Upper lobe of left lung (tissue), 6 donors: Measurements from ENCODE around the gene TRIP10. TPM values are rescaled to one million over a fixed set of nuclear protein-coding genes. Genes with fewer than 3 reads are reported as not detected.

Experiments used
- ATAC-seq, 2 donors: fragments of 200-7000 bp; cut with Tn5 transposase; one replicate each; pipeline ENCODE4 v1.9.1; 2022; ENCODE audit warnings: mild to moderate bottlenecking in 2 of 2, moderate library complexity in 2 of 2; ENCODE audit not compliant: low FRiP score in 2 of 2
- DNase-seq, 2 donors: peaks; one replicate each; pipeline ENCODE4 v3.0.0-alpha.2; 2019 to 2020
- H3K27ac ChIP-seq, 4 donors: fragments of 200-600 bp; sonication (generic); one replicate each; pipeline ENCODE4 v1.5.1; 2016 to 2019
- H3K27me3 ChIP-seq, 4 donors: fragments of 200-600 bp; sonication (generic); one replicate each; pipeline ENCODE4 v1.5.1; 2017 to 2019
- H3K36me3 ChIP-seq, 4 donors: fragments of 200-600 bp; sonication (generic); one replicate each; pipeline ENCODE4 v1.5.1; 2016 to 2019
- H3K4me1 ChIP-seq, 4 donors: fragments of 200-600 bp; sonication (generic); one replicate each; pipeline ENCODE4 v1.5.1; 2018 to 2019
- H3K4me3 ChIP-seq, 4 donors: fragments of 200-600 bp; sonication (generic); one replicate each; pipeline ENCODE4 v1.5.1; 2017 to 2019; ENCODE audit warnings: mild to moderate bottlenecking in 2 of 4, moderate library complexity in 1 of 4
- H3K9me3 ChIP-seq, 4 donors: fragments of 200-600 bp; sonication (generic); one replicate each; pipeline ENCODE4 v1.5.1; 2018 to 2019
- CTCF ChIP-seq, 6 experiments: fragments of 450-650 bp in 4 of 6; fragments of 200-600 bp in 2 of 6; sonication (generic) in 2 of 6; IDR thresholded peaks; one replicate each; pipeline ENCODE4 v1.5.1; 2016 to 2019; ENCODE audit warnings: antibody characterized with exemption in 6 of 6
- EP300 ChIP-seq, 4 donors: sonication (generic); formaldehyde crosslinking; IDR thresholded peaks; one replicate each; pipeline ENCODE4 v1.5.1; 2017; ENCODE audit warnings: antibody characterized with exemption in 4 of 4, control low read depth in 2 of 4
- POLR2A ChIP-seq, 4 donors: fragments of 450-650 bp; IDR thresholded peaks; one replicate each; pipeline ENCODE4 v1.5.1; 2016 to 2017; ENCODE audit warnings: antibody characterized with exemption in 4 of 4, mild to moderate bottlenecking in 2 of 4
- POLR2AphosphoS5 ChIP-seq, 2 donors: sonication (generic); formaldehyde crosslinking; IDR thresholded peaks; one replicate each; pipeline ENCODE4 v1.5.1; 2017; ENCODE audit warnings: antibody characterized with exemption in 2 of 2
- WGBS, 2 donors: methylation state at CpG; one replicate each; pipeline ENCODE4 v1.1.5; 2017 to 2018; 5-methylcytosine and 5-hydroxymethylcytosine counted together
- total RNA-seq, 6 donors: library from RNA; depleted of rRNA in 4 of 6; stranded (reverse); fragments of >200 nt in 4 of 6; gene quantifications; one replicate each; pipeline versions ENCODE4 v1.1.0 to v1.2.1, GENCODE V29; 2016 to 2021
- donor health status: DM: no; HTN: no; CAD: no; lungs with moderate emphysema.
- donor health status: DM: no; HTN: yes; CAD: no; lungs with severe emphysema.

Gene TRIP10
- total RNA-seq, 6 donors from 2014 or later = 59.6 to 423 (median 74.3) TPM

GRCh38 chr19:6723108-6723618 lies 16.3 kb upstream of the TRIP10 start:
- Histone ChIP-seq H3K27me3 (no peaks in the 10 kb centered on the region), H3K36me3 (peaks cover 0 to 3% (median 0%) of the 10 kb centered on the region in 4 donors), H3K4me3 (peak overlapping the region in 1 of 4 donors; percentile 15), H3K9me3 (no peaks in the 10 kb centered on the region), H3K27ac (peak overlapping the region; percentile 17 to 81 (median 66)), H3K4me1 (peaks cover 22 to 43% (median 36%) of the 10 kb centered on the region in 4 donors)
- ATAC-seq (peak in 1 of 2 donors; percentile 36), DNase-seq (peak in 1 of 2 donors; percentile 71)
- 13 to 26% methylated on average over 9 to 13 of the region's 13 CpGs for WGBS, 2 donors
- TF ChIP-seq EP300 (IDR thresholded peaks at IDR 0.05) = peak in 2 of 4 donors; percentile 56 to 58
- TF ChIP-seq POLR2AphosphoS5 (IDR thresholded peaks at IDR 0.05) = peak in 1 of 2 donors; percentile 42
- no peak for TF ChIP-seq CTCF (IDR thresholded peaks at IDR 0.05)

GRCh38 chr19:6723738-6724137 lies 15.7 kb upstream of the TRIP10 start:
- DNase-seq = peak in 1 of 2 donors; percentile 56
- peak overlapping the region; percentile 17 to 81 (median 66) for H3K27ac ChIP-seq

GRCh38 chr19:6724631-6725492 lies 14.6 kb upstream of the TRIP10 start:
- Histone ChIP-seq H3K4me1 (peaks cover 35 to 60% (median 52%) of the 10 kb centered on the region in 4 donors), H3K9me3 (no peaks in the 10 kb centered on the region), H3K36me3 (no peaks in the 10 kb centered on the region), H3K27ac (peak overlapping the region in 2 of 4 donors; percentile 11 to 17), H3K4me3 (no peak overlapping the region), H3K27me3 (no peaks in the 10 kb centered on the region)
- 76 to 80% methylated on average over 15 of the region's 15 CpGs for WGBS, 2 donors
- DNase-seq = no peak
- no peak for ATAC-seq
- TF ChIP-seq CTCF (IDR thresholded peaks at IDR 0.05) = no peak

More at GRCh38 chr19:6723738-6724137, 15.7 kb upstream of the TRIP10 start:
- H3K9me3 ChIP-seq = no peaks in the 10 kb centered on the region
- no peak for TF ChIP-seq POLR2A (IDR thresholded peaks at IDR 0.05)
- TF ChIP-seq EP300 (IDR thresholded peaks at IDR 0.05) = no peak
- TF ChIP-seq CTCF (IDR thresholded peaks at IDR 0.05) = no peak
- TF ChIP-seq POLR2AphosphoS5 (IDR thresholded peaks at IDR 0.05) = no peak
- peaks cover 27 to 48% (median 42%) of the 10 kb centered on the region in 4 donors for H3K4me1 ChIP-seq
- H3K36me3 ChIP-seq = no peaks in the 10 kb centered on the region
- no peaks in the 10 kb centered on the region for H3K27me3 ChIP-seq
- WGBS, 2 donors = 32 to 40% methylated on average over 5 of the region's 5 CpGs
- no peak for ATAC-seq
- no peak overlapping the region for H3K4me3 ChIP-seq

GRCh38 chr19:6725513-6726231 lies 13.8 kb upstream of the TRIP10 start:
- H3K4me3 ChIP-seq = no peak overlapping the region
- WGBS, 2 donors = 88 to 90% methylated on average over 16 of the region's 16 CpGs
- H3K4me1 ChIP-seq = peaks cover 34 to 62% (median 45%) of the 10 kb centered on the region in 4 donors
- H3K27ac ChIP-seq = no peak overlapping the region
- no peaks in the 10 kb centered on the region for H3K9me3 ChIP-seq
- ATAC-seq (no peak), DNase-seq (no peak)
- H3K36me3 ChIP-seq = no peaks in the 10 kb centered on the region
- TF ChIP-seq POLR2AphosphoS5 (IDR thresholded peaks at IDR 0.05) = no peak
- TF ChIP-seq POLR2A (IDR thresholded peaks at IDR 0.05) = no peak
- TF ChIP-seq EP300 (IDR thresholded peaks at IDR 0.05) = no peak
- no peak for TF ChIP-seq CTCF (IDR thresholded peaks at IDR 0.05)
- H3K27me3 ChIP-seq = no peaks in the 10 kb centered on the region
